Endothelial cell of umbilical vein (primary cell): ENCODE measurements around the gene GSTA1. TPM values are rescaled to one million over a fixed set of nuclear protein-coding genes. Genes with fewer than 3 reads are reported as not detected.
"Not testable (repeated sequence)": the region's sequence is repeated elsewhere in the genome, so short reads cannot be mapped to it uniquely, and the experiment has no call there.

ENCODE experiments used
- BruUV-seq: library from RNA; stranded (reverse); fragments of 400-500 nt; replicated peaks from 2 replicates; lab custom pipeline; 2021; lab: Mats Ljungman, UMichigan
- CTCF ChIA-PET: fragments of 300-600, 350-600 bp; sonication (Branson Sonifier 250); formaldehyde crosslinking; loops from one replicate; lab custom pipeline; 2021; ENCODE audit warnings: antibody characterized with exemption, inconsistent platforms; lab: Charles Lee
- POLR2A ChIA-PET: fragments of 300-600, 350-600 bp; sonication (Branson Sonifier 250); formaldehyde crosslinking; loops from one replicate; lab custom pipeline; 2021; ENCODE audit warnings: antibody characterized with exemption, inconsistent platforms; lab: Charles Lee
- DNase-seq: peaks from one replicate; pipeline ENCODE4 v3.0.0-alpha.2; 2011; ENCODE audit warnings: low read depth, low spot score
- FAIRE-seq: peaks from 2 replicates; lab custom pipeline; 2011; peaks lifted over from hg19 to GRCh38; lab: Jason Lieb, UNC
- H2AFZ ChIP-seq: 2 replicates; pipeline ENCODE4 v1.6.0; 2012; ENCODE audit warnings: low read depth, low read length, control low read depth, inconsistent platforms
- H3K27ac ChIP-seq: 2 replicates; pipeline ENCODE4 v1.5.1; 2011; ENCODE audit warnings: low read depth, mild to moderate bottlenecking, control low read depth, low read length, moderate library complexity; ENCODE audit not compliant: insufficient read depth
- H3K27me3 ChIP-seq, 2 experiments: 2 replicates each; pipeline versions ENCODE4 v1.6.0 to v1.6.1; 2011; ENCODE audit warnings: low read length in 2 of 2, mixed read lengths in 1 of 2; ENCODE audit not compliant: control insufficient read depth in 2 of 2, insufficient read depth in 2 of 2
- H3K36me3 ChIP-seq, 2 experiments: 2 replicates in 1 of 2; 3 replicates in 1 of 2; pipeline ENCODE4 v1.5.1; 2011; ENCODE audit warnings: low read length in 2 of 2, mild to moderate bottlenecking in 1 of 2, moderate library complexity in 1 of 2; ENCODE audit not compliant: control insufficient read depth in 2 of 2, insufficient read depth in 2 of 2; ENCODE audit errors: extremely low read depth in 1 of 2
- H3K4me1 ChIP-seq: 3 replicates; pipeline ENCODE4 v1.5.1; 2011; ENCODE audit warnings: mild to moderate bottlenecking, low read length; ENCODE audit not compliant: control insufficient read depth, insufficient read depth; ENCODE audit errors: extremely low read depth
- H3K4me2 ChIP-seq: 2 replicates; pipeline ENCODE4 v1.6.1; 2011; ENCODE audit warnings: low read length, control low read depth, mixed read lengths; ENCODE audit not compliant: insufficient read depth
- H3K4me3 ChIP-seq, 3 experiments: fragments of 200-600 bp in 1 of 3; sonication (generic), shearing (Covaris generic) in 1 of 3; replicated peaks in 1 of 3; 2 replicates each; pipeline ENCODE4 v1.5.1; 2011 to 2016; ENCODE audit warnings: control low read depth in 3 of 3, low read length in 3 of 3, mild to moderate bottlenecking in 2 of 3, inconsistent platforms in 1 of 3, low read depth in 1 of 3, moderate library complexity in 1 of 3; ENCODE audit not compliant: insufficient read depth in 1 of 3
- H3K79me2 ChIP-seq: 2 replicates; pipeline ENCODE4 v1.6.0; 2012; ENCODE audit warnings: low read length, inconsistent platforms; ENCODE audit not compliant: control insufficient read depth, insufficient read depth
- H3K9ac ChIP-seq: replicated peaks from 2 replicates; pipeline ENCODE3; 2011; ENCODE audit warnings: low read length, control low read depth; ENCODE audit not compliant: insufficient read depth; ENCODE audit errors: extremely low read depth
- H3K9me1 ChIP-seq: replicated peaks from 3 replicates; pipeline ENCODE4 v1.6.0; 2011; ENCODE audit warnings: mild to moderate bottlenecking, low read length; ENCODE audit not compliant: control insufficient read depth, insufficient read depth; ENCODE audit errors: extremely low read depth
- H3K9me3 ChIP-seq: replicated peaks from 2 replicates; pipeline ENCODE4 v1.5.1; 2012; ENCODE audit warnings: low read length, inconsistent platforms; ENCODE audit not compliant: control insufficient read depth, insufficient read depth
- H4K20me1 ChIP-seq: replicated peaks from 2 replicates; pipeline ENCODE3; 2011; ENCODE audit warnings: mild to moderate bottlenecking, low read length; ENCODE audit not compliant: control insufficient read depth, insufficient read depth; ENCODE audit errors: extremely low read depth
- EZH2 ChIP-seq: IDR thresholded peaks from 2 replicates; pipeline ENCODE4 v1.6.1; 2012; ENCODE audit warnings: borderline replicate concordance, low read depth, mild to moderate bottlenecking, moderate library complexity, low read length, inconsistent platforms; ENCODE audit not compliant: severe bottlenecking
- FOS ChIP-seq: IDR thresholded peaks from 2 replicates; pipeline ENCODE4 v1.6.1; 2011; ENCODE audit warnings: mild to moderate bottlenecking, low read length, moderate library complexity, borderline replicate concordance; ENCODE audit not compliant: insufficient read depth
- GATA2 ChIP-seq: IDR thresholded peaks from 2 replicates; pipeline ENCODE4 v1.7.0; 2011; ENCODE audit warnings: low read depth, mild to moderate bottlenecking, moderate library complexity, mixed read lengths, low read length; ENCODE audit not compliant: insufficient read length, insufficient read depth
- JUN ChIP-seq: IDR thresholded peaks from 2 replicates; pipeline ENCODE4 v1.6.1; 2011; ENCODE audit warnings: borderline replicate concordance, low read depth; ENCODE audit not compliant: insufficient read length, insufficient read depth
- MYC ChIP-seq: IDR thresholded peaks from one replicate; pipeline ENCODE4 v1.6.1; 2011; ENCODE audit warnings: mild to moderate bottlenecking, low read depth, low read length
- POLR2A ChIP-seq: IDR thresholded peaks from 2 replicates; pipeline ENCODE4 v1.6.1; 2012; ENCODE audit warnings: low read depth, mild to moderate bottlenecking, control low read depth, low read length
- dilution Hi-C: fragments of 300-500 bp; cut with MboI; formaldehyde crosslinking; loops from one replicate; pipeline ENCODE4 v1.15.0; 2019; ENCODE audit warnings: low sequenced_read_pairs; ENCODE audit not compliant: extremely low pct_ligation_motif_present
- intact Hi-C: fragments of 100-400 bp; cut with micrococcal nuclease; formaldehyde crosslinking; loops from one replicate; pipeline ENCODE4 v1.10.0; 2022
- polyA plus RNA-seq, 4 experiments: library from polyadenylated mRNA; depleted of rRNA in 3 of 4; stranded (reverse) in 3 of 4; unstranded in 1 of 4; fragments of >200 nt; gene quantifications; 2 replicates each; pipeline versions ENCODE4 v1.2.1 to v1.2.3, GENCODE V29; 2011 to 2012; ENCODE audit warnings: missing spikeins in 1 of 4
- total RNA-seq: library from RNA; stranded (reverse); gene quantifications from 2 replicates; pipeline ENCODE4 v1.2.3, GENCODE V29; 2021
- TF ChIP-seq, protein P1 (sequence below), 2 donors: IDR thresholded peaks; 1 replicate in 1 of 2; 2 replicates in 1 of 2; pipeline ENCODE4 v1.5.1; 2011; ENCODE audit warnings: low read length in 2 of 2, mild to moderate bottlenecking in 2 of 2, moderate library complexity in 2 of 2, control low read depth in 1 of 2, inconsistent platforms in 1 of 2, low read depth in 1 of 2; ENCODE audit not compliant: insufficient read depth in 1 of 2; ENCODE audit errors: extremely low read depth in 1 of 2
- TF ChIP-seq, protein P2 (sequence below): IDR thresholded peaks from 2 replicates; pipeline ENCODE4 v1.6.1; 2011; ENCODE audit not compliant: insufficient read depth, insufficient read length

The GSTA1 gene
- total and polyA plus RNA-seq, 2 donors (not counting 3 experiments of a cell fraction or from before 2014, with no cell fraction given) = not detected

DNA sequence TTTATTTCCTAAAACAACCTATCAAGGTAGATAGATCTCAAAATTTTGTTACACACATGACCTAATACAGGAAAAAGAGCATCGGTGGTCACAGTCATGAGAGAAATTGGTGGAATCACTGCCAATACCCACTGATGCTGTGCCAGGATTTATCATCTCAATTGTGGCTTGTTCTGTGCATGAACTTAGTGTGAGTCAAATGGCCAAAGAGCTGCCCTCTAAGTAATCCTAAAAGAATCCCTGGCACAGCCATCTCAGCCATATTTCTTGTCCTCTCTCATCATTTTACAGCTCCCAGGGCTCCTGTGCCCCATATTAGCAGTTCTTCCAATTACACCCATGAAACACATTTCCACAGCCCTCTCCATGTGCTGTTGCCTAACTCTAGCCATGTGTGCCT, 30.9 kb upstream of the GSTA1 start:
- Histone ChIP-seq H3K36me3 (no peaks in the 10 kb centered on the region), H3K9me1 (no peaks in the 10 kb centered on the region), H3K9me3 (no peaks in the 10 kb centered on the region), H3K4me1 (no peaks in the 10 kb centered on the region), H2AFZ (no peak overlapping the region), H3K9ac (no peak overlapping the region), H4K20me1 (no peaks in the 10 kb centered on the region), H3K79me2 (no peaks in the 10 kb centered on the region), H3K4me3 (no peak overlapping the region), H3K27me3 (peaks cover 0 to 2% of the 10 kb centered on the region in 2 experiments), H3K4me2 (no peak overlapping the region), H3K27ac (no peak overlapping the region)
- ChIA-PET POLR2A (no interaction called here), CTCF (no interaction called here)
- no peak for DNase-seq
- TF ChIP-seq JUN (no peak), FOS (no peak), POLR2A (no peak), GATA2 (no peak), EZH2 (no peak), MYC (no peak)
- TF ChIP-seq, protein P1, sequence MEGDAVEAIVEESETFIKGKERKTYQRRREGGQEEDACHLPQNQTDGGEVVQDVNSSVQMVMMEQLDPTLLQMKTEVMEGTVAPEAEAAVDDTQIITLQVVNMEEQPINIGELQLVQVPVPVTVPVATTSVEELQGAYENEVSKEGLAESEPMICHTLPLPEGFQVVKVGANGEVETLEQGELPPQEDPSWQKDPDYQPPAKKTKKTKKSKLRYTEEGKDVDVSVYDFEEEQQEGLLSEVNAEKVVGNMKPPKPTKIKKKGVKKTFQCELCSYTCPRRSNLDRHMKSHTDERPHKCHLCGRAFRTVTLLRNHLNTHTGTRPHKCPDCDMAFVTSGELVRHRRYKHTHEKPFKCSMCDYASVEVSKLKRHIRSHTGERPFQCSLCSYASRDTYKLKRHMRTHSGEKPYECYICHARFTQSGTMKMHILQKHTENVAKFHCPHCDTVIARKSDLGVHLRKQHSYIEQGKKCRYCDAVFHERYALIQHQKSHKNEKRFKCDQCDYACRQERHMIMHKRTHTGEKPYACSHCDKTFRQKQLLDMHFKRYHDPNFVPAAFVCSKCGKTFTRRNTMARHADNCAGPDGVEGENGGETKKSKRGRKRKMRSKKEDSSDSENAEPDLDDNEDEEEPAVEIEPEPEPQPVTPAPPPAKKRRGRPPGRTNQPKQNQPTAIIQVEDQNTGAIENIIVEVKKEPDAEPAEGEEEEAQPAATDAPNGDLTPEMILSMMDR (IDR thresholded peaks at IDR 0.05; ENCODE audit: extremely low read depth in 1 of 2, insufficient read depth in 1 of 2, low read depth in 1 of 2, low read length in 2 of 2) = no peak
- TF ChIP-seq, protein P2, sequence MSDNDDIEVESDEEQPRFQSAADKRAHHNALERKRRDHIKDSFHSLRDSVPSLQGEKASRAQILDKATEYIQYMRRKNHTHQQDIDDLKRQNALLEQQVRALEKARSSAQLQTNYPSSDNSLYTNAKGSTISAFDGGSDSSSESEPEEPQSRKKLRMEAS = no peak
- no TSS peak for BruUV-seq
- intact Hi-C loops = no loop called here
- no peak for FAIRE-seq
- dilution Hi-C loops = no loop called here

DNA sequence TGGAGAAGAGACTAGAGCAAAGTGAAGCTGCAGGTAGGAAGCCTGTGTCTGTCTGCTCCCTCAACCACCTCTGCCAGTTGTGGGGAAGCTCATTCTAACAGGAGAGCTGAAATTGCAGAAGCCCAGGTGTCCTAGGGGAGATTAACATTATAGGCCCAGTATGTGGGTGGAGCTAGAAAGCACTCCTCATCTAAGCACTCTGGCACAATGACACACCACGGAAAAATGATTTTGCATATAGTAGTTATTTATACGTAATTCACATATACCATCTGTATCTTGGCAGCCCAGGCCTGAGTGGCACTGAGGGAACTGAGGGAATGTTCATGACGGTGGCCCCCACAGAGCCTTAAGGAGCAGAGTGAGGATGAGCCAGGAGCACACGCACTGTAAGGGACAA, 27.3 kb upstream of the GSTA1 start:
- H3K27ac ChIP-seq, H3K27me3 ChIP-seq, H3K4me1 ChIP-seq, DNase-seq, H3K9me3 ChIP-seq, H3K79me2 ChIP-seq, H3K4me2 ChIP-seq, intact Hi-C loops, H3K4me3 ChIP-seq, CTCF ChIA-PET, H3K36me3 ChIP-seq, H2AFZ ChIP-seq, H3K9me1 ChIP-seq, H3K9ac ChIP-seq, H4K20me1 ChIP-seq, FAIRE-seq, POLR2A ChIA-PET, dilution Hi-C loops, BruUV-seq: not testable (repeated sequence)
